ENCODE data around the gene BBOX1. TPM values are rescaled to one million over a fixed set of nuclear protein-coding genes. Genes with fewer than 3 reads are reported as not detected.

The BBOX1 gene
- total and polyA plus RNA-seq, 2 of the 8 experiments (the other 6 are each of a cell fraction or from before 2014, with no cell fraction given), result not detected

DNA sequence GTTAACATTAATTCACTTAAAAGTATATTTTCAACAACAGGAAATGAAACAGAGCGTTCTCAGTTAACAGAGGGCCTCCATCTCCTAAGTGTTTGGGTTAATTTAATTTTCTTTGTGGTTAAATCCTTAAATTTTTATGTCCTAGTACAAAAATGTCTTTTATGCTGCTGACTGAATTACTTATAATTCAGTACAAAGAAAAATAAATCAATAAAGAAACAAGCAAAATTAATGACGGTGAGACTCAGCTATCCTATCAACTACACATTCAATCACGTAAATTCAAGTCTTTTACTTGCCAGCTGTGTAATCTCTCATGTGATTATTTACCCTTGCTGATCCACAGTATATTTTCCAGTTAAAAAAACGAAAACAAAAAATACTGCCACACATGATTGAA, 81.4 kb downstream of the BBOX1 start:
- no peak overlapping the region for H3K56ac ChIP-seq (replicated peaks; ENCODE audit: insufficient read length, low read depth, low read length)
- H2AK5ac ChIP-seq (ENCODE audit: low read depth, low read length), result no peak overlapping the region
- H2BK20ac ChIP-seq (ENCODE audit: low read length), result no peak overlapping the region
- H2BK12ac ChIP-seq (ENCODE audit: low read depth, low read length), result no peak overlapping the region
- no peak overlapping the region for H3K18ac ChIP-seq (ENCODE audit: extremely low read depth, low read length)
- H2BK5ac ChIP-seq (ENCODE audit: low read depth, low read length), result no peak overlapping the region
- no peak overlapping the region for H3K27ac ChIP-seq (ENCODE audit: low read depth, low read length)
- H3K79me1 ChIP-seq (ENCODE audit: low read depth, low read length), result no peaks in the 10 kb centered on the region
- WGBS, 2 experiments (ENCODE audit: extremely low coverage in 1 of 2, insufficient coverage in 1 of 2, insufficient read length in 1 of 2, insufficient replicate concordance in 2 of 2, low coverage in 1 of 2, low lambda C conversion rate in 2 of 2, missing lambda C conversion rate in 1 of 2), result 90% methylated on average over 4 of the region's 4 CpGs; no CpG with 5 or more reads in 1 of the 2 experiments
- H3K4me1 ChIP-seq (replicated peaks in 1 of 4; ENCODE audit: control insufficient read depth in 3 of 4, insufficient read depth in 4 of 4, low read length in 3 of 4), result peaks cover 0 to 5% (median 0%) of the 10 kb centered on the region in 4 experiments; a peak in 1 of 7 replicates
- no peak overlapping the region for H2BK120ac ChIP-seq (replicated peaks; ENCODE audit: low read depth, low read length)
- ChIA-PET CTCF (ENCODE audit: partially characterized antibody) (interaction anchor here (0.8 to 1.7 kb wide), 4 partner anchors 11 to 460 kb away, joined by 3 to 4 read pairs (median 4); no protein-coding TSS in a partner anchor), POLR2A (ENCODE audit: partially characterized antibody) (no interaction called here)
- no peak overlapping the region for H2AFZ ChIP-seq (ENCODE audit: low read length)
- no peak overlapping the region for H3K4me3 ChIP-seq (ENCODE audit: extremely low read depth in 1 of 4, insufficient read depth in 2 of 4, low read depth in 3 of 4, low read length in 4 of 4)
- H3K9ac ChIP-seq (replicated peaks in 1 of 4; ENCODE audit: extremely low read depth in 1 of 4, low read depth in 3 of 4, low read length in 3 of 4), result no peak overlapping the region
- TF ChIP-seq BRCA1 (IDR thresholded peaks at IDR 0.05; ENCODE audit: low read depth, low read length) (no peak), POLR2A (IDR thresholded peaks at IDR 0.05; ENCODE audit: control extremely low read depth in 1 of 2, low read depth in 2 of 2, low read length in 2 of 2) (no peak), CTBP2 (IDR thresholded peaks at IDR 0.05; ENCODE audit: borderline replicate concordance, insufficient read depth, insufficient read length, low read length) (no peak), CBX5 (IDR thresholded peaks at IDR 0.05; ENCODE audit: low read depth, low read length) (no peak), KDM5A (IDR thresholded peaks at IDR 0.05; ENCODE audit: low read length) (no peak), SIRT6 (IDR thresholded peaks at IDR 0.05; ENCODE audit: low read length) (no peak)
- no peak overlapping the region for H3K14ac ChIP-seq (ENCODE audit: insufficient read length)
- no peak overlapping the region for H4K5ac ChIP-seq (ENCODE audit: insufficient read length, low read depth, low read length)
- DNase-seq (ENCODE audit: low read depth in 1 of 2, low spot score in 2 of 2) (no peak), FAIRE-seq (no peak)
- no peaks in the 10 kb centered on the region for H4K20me1 ChIP-seq (replicated peaks in 1 of 2; ENCODE audit: control insufficient read depth in 1 of 2, insufficient read depth in 2 of 2, low read length in 2 of 2)
- H3K79me2 ChIP-seq (ENCODE audit: control insufficient read depth in 1 of 2, insufficient read depth in 2 of 2, low read length in 2 of 2), result no peaks in the 10 kb centered on the region
- no peaks in the 10 kb centered on the region; the same call in 1 of the 2 replicates for H3K23me2 ChIP-seq (ENCODE audit: low read depth, low read length)
- H4K91ac ChIP-seq (replicated peaks; ENCODE audit: insufficient read length, low read length), result no peak overlapping the region
- H3K36me3 ChIP-seq (ENCODE audit: control insufficient read depth in 2 of 4, insufficient read depth in 4 of 4, low read length in 3 of 4), result no peaks in the 10 kb centered on the region
- no peak overlapping the region for H2BK15ac ChIP-seq (ENCODE audit: low read length)
- H3K27me3 ChIP-seq (replicated peaks in 1 of 4; ENCODE audit: control insufficient read depth in 3 of 4, extremely low read depth in 1 of 4, insufficient read depth in 3 of 4, low read length in 3 of 4), result no peaks in the 10 kb centered on the region
- no peak overlapping the region for H3K4me2 ChIP-seq (ENCODE audit: insufficient read depth in 1 of 2, low read depth in 2 of 2, low read length in 2 of 2)
- no peak overlapping the region for H4K8ac ChIP-seq (ENCODE audit: extremely low read depth, insufficient read depth, low read length)
- H3K9me3 ChIP-seq (ENCODE audit: insufficient read depth in 2 of 2, low read depth in 1 of 2, low read length in 1 of 2), result no peaks in the 10 kb centered on the region
- no peak overlapping the region for H3K4ac ChIP-seq (replicated peaks; ENCODE audit: insufficient read length, low read depth, low read length)
- H3K23ac ChIP-seq (ENCODE audit: insufficient read length), result no peak overlapping the region

Data from H1 (cell line).